ENCODE results near the gene AKAP8L. TPM values are rescaled to one million over a fixed set of nuclear protein-coding genes. Genes with fewer than 3 reads are reported as not detected.

Gene AKAP8L
- total and polyA plus RNA-seq, 9 of the 15 experiments (the other 6 are each of a cell fraction or from before 2014, with no cell fraction given), result 2.4 to 116 (median 70.7) TPM

GRCh38 chr19:15453906-15454860 lies 35.4 kb upstream of the AKAP8L start (continued):
- no peak for TF ChIP-seq ZNF407 (IDR thresholded peaks at IDR 0.05; ENCODE audit: low read depth)
- no peak for TF ChIP-seq COPS2 (conservative IDR thresholded peaks at IDR 0.05)
- TF ChIP-seq E2F8 (IDR thresholded peaks at IDR 0.05; ENCODE audit: low read depth, partially characterized antibody), result no peak
- no peak for TF ChIP-seq ZNF263 (CRISPR knock-in tag; IDR thresholded peaks at IDR 0.05; ENCODE audit: borderline replicate concordance)
- no peak for TF ChIP-seq TAL1 (IDR thresholded peaks at IDR 0.05)
